CD1c-positive myeloid dendritic cell (primary cell): Measurements from ENCODE around the gene HK1.
A peak's percentile ranks its signal among the peaks of the same experiment; 100 is the strongest.
"Not testable (repeated sequence)": the region's sequence is repeated elsewhere in the genome, so short reads cannot be mapped to it uniquely, and the experiment has no call there.

Experiments used
- DNase-seq: peaks from one replicate; pipeline ENCODE4 v3.0.0-alpha.2; 2016; ENCODE audit errors: extremely low spot score

Gene HK1

DNA sequence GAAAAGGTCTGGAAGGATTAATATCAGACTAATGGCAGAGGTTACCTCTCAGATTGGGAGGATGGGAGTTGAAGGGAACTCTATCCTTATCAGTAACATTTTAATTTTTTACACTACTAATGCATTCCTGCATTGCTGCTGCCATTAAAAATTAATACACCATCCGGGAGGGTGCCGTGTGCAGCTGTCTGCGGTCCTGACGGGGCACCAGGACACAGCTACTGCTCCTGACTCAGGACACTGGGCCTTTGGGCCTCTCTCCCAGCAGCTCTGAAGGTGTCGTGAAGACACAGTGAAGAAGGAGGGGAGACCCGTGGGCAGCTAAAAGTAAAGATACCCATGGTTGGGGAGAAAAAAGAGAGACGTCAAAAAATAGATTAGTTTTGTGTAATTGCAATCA is 23.4 kb upstream of the HK1 start:
- no peak for DNase-seq

- DNase-seq, result no peak
Observed at GRCh38 chr10:69259547-69260243, 18.6 kb upstream of the HK1 start.

- no peak for DNase-seq
Observed at GRCh38 chr10:69261184-69261583, 17.1 kb upstream of the HK1 start.

DNA sequence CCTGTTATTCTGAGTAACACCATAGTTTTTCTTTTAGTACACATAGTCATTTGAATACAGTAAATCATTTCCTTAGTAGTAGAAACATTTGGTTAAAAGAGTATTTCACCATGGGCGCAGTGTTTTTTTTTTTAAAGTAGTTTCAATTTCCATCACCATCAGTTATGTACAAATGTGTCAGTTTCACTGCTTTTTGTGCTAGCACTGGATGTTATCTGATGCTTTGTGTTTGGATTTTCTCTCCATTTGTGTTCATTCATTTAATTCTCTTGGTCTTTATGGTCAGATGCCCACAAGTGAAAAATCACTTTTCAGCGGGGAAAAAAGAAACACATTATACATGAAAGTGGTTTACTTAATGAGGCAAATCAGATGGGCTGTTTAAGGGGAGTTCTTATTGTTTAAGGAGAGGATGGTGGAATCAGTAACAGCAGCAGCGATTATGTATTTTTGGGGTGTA is 16.0 kb upstream of the HK1 start:
- no peak for DNase-seq

GRCh38 chr10:69265521-69265920 is 12.8 kb upstream of the HK1 start:
- no peak for DNase-seq

- no peak for DNase-seq
Observed at GRCh38 chr10:69268761-69269416, 9.4 kb upstream of the HK1 start.

DNA sequence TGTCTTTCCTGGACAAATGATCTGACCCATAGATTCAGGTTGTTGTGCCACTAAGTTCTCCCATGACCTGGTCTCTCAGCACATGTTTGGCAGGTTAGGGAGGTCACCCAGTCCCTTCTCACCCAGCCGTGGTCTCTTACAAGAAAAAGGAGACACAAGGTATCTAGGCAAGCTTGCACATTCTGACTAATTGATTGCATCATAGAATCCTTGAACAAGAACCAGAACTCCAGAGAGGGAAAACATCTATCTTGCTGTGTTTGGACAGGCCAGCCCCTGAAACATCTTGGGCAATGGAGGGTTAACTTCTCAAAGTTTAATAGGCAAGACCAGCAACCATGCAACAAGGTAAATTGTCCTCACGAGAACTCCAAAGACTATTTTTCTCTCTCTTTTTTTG is 8.5 kb upstream of the HK1 start:
- DNase-seq, result no peak

GRCh38 chr10:69270990-69271389 is 7.3 kb upstream of the HK1 start:
- DNase-seq, result no peak

- DNase-seq, result no peak
Observed at GRCh38 chr10:69272624-69273023, 5.7 kb upstream of the HK1 start.

DNA sequence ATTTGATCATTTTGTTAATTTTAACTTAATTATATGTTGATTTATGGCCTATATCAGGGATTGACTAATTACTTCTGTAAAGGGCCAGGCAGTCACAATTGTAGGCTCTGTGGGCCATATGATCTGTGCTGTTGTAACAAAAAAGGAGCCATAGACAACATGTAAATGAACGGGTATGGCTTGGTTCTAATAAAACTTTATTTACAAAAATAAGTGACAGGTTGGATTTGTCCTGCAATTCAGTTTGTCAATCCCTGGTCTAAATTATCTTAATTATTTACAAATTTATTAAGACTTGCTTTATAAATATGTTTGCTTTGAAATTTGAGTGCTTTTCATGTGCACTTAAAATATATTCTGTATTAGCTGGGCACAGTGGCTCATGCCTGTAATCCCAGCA is 2.9 kb upstream of the HK1 start:
- no peak for DNase-seq

DNA sequence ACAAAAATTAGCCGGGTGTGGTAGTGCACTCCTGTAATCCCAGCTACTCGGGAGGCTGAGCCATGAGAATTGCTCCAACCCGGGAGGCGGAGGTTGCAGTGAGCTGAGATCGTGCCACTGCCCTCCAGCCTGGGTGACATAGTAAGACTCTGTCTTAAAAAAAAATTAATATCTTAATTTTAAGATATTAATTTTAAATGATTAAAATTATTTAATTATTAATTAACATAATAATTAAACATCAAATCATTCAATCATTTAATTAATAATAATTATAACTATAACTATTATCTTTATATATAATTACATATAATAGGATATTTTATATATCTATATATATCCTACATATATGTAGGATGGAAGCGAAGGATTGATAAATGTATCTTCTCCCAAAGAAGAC is 1.8 kb upstream of the HK1 start:
- DNase-seq, result no peak

DNA sequence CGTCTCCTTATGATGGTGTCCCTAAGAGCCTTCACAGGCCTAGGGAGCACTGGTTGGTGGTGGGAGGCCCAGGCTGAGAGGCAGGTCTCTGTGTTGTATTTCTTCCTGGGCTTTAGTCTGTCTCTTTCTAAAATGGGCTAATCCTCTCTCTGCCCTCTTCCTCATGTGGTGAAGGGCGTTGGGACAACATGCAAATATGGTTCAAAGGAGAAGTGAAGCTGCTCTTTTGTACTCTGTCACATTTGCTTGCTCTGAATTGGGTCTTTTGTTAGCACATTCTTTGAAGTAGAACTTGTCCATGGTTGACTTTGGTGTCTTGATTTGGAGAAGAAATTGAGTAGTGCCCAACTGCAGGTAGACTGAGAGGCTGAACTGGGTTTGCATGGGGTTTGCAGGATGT is 814 bp downstream of the HK1 start:
- peak; percentile 43 for DNase-seq

GRCh38 chr10:69281507-69282413 is 3.5 kb downstream of the HK1 start:
- no peak for DNase-seq

GRCh38 chr10:69284402-69284801 is 6.1 kb downstream of the HK1 start:
- DNase-seq, result not testable (repeated sequence)

GRCh38 chr10:69285699-69286098 is 7.4 kb downstream of the HK1 start:
- no peak for DNase-seq

- no peak for DNase-seq
Observed at GRCh38 chr10:69287181-69287580, 8.9 kb downstream of the HK1 start.

- no peak for DNase-seq
Observed at GRCh38 chr10:69290993-69291392, 12.7 kb downstream of the HK1 start.

DNA sequence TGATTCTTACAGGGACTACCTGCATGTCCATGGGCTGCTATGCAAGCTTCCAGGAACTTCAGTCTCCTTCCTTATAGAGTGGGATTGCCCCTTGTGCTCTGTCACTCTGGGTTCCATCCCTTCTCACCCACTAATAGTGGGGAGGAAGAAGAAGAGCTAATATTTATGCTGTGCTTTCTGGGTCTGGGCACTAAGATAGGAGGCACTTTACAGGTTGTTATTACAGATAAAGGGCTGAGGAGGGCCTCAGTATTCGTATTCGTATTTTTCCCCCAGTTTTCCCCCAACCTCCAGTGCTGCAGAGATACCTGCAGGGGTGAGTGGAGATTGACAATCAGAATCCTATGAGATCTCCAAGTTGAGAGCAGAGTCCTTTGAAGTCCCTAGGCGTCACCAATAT is 14.2 kb downstream of the HK1 start:
- no peak for DNase-seq

- DNase-seq, result no peak
Observed at GRCh38 chr10:69295027-69295636, 16.8 kb downstream of the HK1 start.

DNA sequence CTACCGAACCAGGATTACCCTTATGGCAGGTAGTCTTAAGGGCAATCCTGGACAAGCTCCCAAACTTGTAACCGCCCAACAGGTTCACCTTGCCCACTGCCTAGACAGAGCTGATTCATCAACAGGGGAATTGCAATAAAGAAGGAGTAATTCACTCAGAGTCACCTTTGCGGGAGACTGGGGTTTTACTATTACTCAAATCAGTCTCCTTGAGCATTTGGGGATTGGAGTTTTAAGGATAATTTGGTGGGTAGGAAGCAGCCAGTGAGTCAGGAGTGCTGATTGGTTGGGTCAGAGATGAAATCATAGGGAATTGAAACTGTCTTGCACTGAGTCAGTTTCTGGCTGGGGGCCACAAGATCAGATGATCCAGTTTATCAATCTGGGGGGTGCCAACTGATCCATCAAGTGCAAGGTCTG is 25.3 kb downstream of the HK1 start:
- peak; percentile 74 for DNase-seq

GRCh38 chr10:69306421-69306820 is 28.1 kb downstream of the HK1 start:
- no peak for DNase-seq

DNA sequence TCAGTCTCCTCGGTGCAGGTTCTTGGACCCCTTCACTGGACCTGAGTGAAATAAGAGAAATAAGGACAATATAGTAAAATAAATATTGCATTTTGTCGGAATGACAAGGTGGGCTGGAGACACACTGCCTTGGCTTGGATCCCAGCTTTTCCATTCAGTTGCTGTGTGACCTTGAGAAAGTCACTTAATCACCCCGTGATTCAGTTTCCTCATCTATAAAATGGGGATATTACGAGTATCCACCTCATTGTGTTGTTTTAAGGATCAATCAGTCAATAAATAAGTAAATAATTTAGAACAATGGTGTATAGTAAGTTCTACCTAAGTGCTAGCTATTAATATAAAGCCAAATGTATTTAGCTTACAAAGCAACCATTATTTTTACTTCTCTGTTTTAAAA is 29.1 kb downstream of the HK1 start:
- DNase-seq, result no peak
